Measurements from ENCODE around the gene EGR1.

The EGR1 gene

GRCh38 chr5:138453590-138453989, 11.7 kb upstream of the EGR1 start:
- DNase-seq (ENCODE audit: low read depth in 2 of 2), result no peak

- no peak for DNase-seq (ENCODE audit: low read depth in 2 of 2)
Observed at GRCh38 chr5:138454121-138454520, 11.2 kb upstream of the EGR1 start.

GRCh38 chr5:138455232-138455930, 9.9 kb upstream of the EGR1 start:
- DNase-seq (ENCODE audit: low read depth in 2 of 2), result no peak

- no peak for DNase-seq (ENCODE audit: low read depth in 2 of 2)
Observed at GRCh38 chr5:138457531-138458275, 7.6 kb upstream of the EGR1 start.

- no peak for DNase-seq (ENCODE audit: low read depth in 2 of 2)
Observed at GRCh38 chr5:138458384-138458783, 6.9 kb upstream of the EGR1 start.

GRCh38 chr5:138458856-138459255, 6.4 kb upstream of the EGR1 start:
- no peak for DNase-seq (ENCODE audit: low read depth in 2 of 2)

GRCh38 chr5:138459311-138459933, 5.9 kb upstream of the EGR1 start:
- peak; percentile 79 to 83 for DNase-seq (ENCODE audit: low read depth in 2 of 2)

GRCh38 chr5:138460032-138460693, 5.1 kb upstream of the EGR1 start:
- no peak for DNase-seq (ENCODE audit: low read depth in 2 of 2)

GRCh38 chr5:138461343-138462125, 3.7 kb upstream of the EGR1 start:
- no peak for DNase-seq (ENCODE audit: low read depth in 2 of 2)

- DNase-seq (ENCODE audit: low read depth in 2 of 2), result no peak
Observed at GRCh38 chr5:138463419-138464007, 1.8 kb upstream of the EGR1 start.

- DNase-seq (ENCODE audit: low read depth in 2 of 2), result peak; percentile 87 to 91
Observed at GRCh38 chr5:138464008-138464387, 1.3 kb upstream of the EGR1 start.

- DNase-seq (ENCODE audit: low read depth in 2 of 2), result peak; percentile 90 to 91
Observed at GRCh38 chr5:138464388-138465260, 655 bp upstream of the EGR1 start.

GRCh38 chr5:138466125-138466899, 1.0 kb downstream of the EGR1 start:
- no peak for DNase-seq (ENCODE audit: low read depth in 2 of 2)

- no peak for DNase-seq (ENCODE audit: low read depth in 2 of 2)
Observed at GRCh38 chr5:138466900-138467710, 1.8 kb downstream of the EGR1 start.

GRCh38 chr5:138467711-138468132, 2.4 kb downstream of the EGR1 start:
- DNase-seq (ENCODE audit: low read depth in 2 of 2), result no peak

GRCh38 chr5:138468133-138468965, 3.1 kb downstream of the EGR1 start:
- DNase-seq (ENCODE audit: low read depth in 2 of 2), result no peak

GRCh38 chr5:138468966-138469539, 3.8 kb downstream of the EGR1 start:
- DNase-seq (ENCODE audit: low read depth in 2 of 2), result no peak

Measured in stimulated activated CD8-positive, alpha-beta memory T cell treated with anti-CD3 and anti-CD28 coated beads, Interleukin-2, amount 100 ng/mL, for 48 hours (primary cell).